Neuron (in vitro differentiated cells): ENCODE results near the gene CEP131.

ENCODE experiments used
- H2AFZ ChIP-seq: one replicate; pipeline ENCODE4 v1.6.1; 2013; ENCODE audit warnings: low read depth, mild to moderate bottlenecking, inconsistent platforms, low read length, moderate library complexity
- H3K27me3 ChIP-seq: one replicate; pipeline ENCODE4 v1.6.1; 2013; ENCODE audit warnings: low read length; ENCODE audit not compliant: insufficient read depth
- H3K36me3 ChIP-seq: one replicate; pipeline ENCODE4 v1.6.1; 2013; ENCODE audit warnings: low read length; ENCODE audit not compliant: insufficient read depth
- H3K4me1 ChIP-seq: one replicate; pipeline ENCODE4 v1.6.1; 2013; ENCODE audit warnings: low read length; ENCODE audit not compliant: insufficient read depth
- H3K4me3 ChIP-seq: 2 replicates; pipeline ENCODE4 v1.5.1; 2013; ENCODE audit warnings: mild to moderate bottlenecking, low read length, moderate library complexity
- H3K9me3 ChIP-seq: one replicate; pipeline ENCODE4 v1.6.1; 2013; ENCODE audit warnings: low read length

CEP131 gene

DNA sequence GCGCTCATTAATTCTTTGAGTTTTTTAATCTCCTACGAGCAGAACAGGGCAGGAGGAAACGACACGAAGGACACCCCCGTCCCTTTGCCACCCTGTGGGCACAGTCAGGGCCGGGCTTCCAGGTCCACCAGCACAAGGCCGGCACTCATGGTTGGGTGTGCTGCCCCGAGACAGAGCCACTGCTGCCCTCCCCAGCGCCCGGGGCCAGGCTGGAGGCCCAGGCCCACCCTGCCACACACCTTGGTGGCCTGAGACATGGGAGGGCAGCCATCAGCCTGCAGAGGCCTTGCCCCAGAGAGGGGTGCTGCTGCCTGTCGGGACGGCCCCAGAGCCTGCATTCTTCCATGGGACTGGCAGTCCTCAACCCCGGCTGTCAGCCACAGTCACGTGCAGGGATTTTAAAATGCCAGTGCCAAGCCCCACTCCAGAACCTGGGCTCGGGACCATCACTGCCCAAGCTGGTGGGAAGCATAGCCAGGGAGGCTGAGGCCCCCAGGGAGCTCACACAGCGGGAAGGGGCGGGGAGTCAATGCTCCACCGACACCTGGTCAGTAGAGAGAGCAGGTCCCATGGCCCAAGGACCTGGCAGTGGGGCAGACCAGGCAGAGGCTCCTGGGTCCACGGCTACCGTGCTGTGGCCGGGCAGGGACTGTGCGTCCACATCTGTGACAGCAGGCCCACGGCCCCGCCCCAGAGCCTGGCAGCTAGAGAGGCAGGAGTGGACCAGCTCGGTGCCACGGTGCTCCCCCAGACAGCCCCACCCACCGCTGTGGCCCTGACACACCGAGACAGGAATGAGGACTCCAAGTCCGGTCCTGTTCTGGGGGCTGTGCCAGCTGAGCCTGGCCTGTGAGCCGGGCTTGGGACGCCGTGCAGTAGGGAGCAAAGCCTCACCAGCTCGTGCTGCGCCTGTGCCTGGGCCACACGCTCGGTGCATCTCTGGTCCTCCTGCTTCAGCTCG, 27.5 kb downstream of the CEP131 start:
- no peak overlapping the region for H2AFZ ChIP-seq
- H3K4me3 ChIP-seq = no peak overlapping the region
- no peaks in the 10 kb centered on the region for H3K27me3 ChIP-seq
- H3K36me3 ChIP-seq = peaks cover 83% of the 10 kb centered on the region
- H3K4me1 ChIP-seq = no peaks in the 10 kb centered on the region
- no peaks in the 10 kb centered on the region for H3K9me3 ChIP-seq

DNA sequence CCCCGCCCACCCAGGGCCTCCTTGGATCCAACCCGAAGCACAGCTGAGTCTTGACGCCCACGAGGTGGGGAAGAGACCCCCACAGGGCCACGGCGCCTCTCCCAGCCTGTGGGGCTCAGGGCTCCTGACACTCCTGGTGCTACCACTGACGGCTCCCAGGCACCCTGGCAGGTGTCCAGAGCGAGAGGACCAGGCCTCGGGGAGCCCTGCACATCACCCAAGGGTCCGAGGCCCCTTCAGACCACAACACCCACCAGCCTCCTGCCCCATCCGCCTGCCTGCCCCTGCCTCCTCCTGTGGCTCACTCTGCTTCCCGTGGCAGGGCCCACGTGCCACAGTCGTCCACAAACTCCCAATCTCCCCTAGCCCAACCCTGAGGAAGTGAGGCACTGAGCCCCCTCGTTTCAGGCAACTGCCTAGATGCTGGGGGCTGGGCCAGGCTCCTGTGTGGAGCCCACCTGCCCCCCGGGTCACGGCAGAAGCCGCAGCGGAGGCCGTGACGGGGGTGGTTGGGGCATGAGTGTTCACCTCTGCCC, 28.5 kb downstream of the CEP131 start:
- Histone ChIP-seq H3K9me3 (no peaks in the 10 kb centered on the region), H3K4me1 (no peaks in the 10 kb centered on the region), H2AFZ (no peak overlapping the region), H3K27me3 (no peaks in the 10 kb centered on the region), H3K4me3 (no peak overlapping the region), H3K36me3 (peaks cover 83% of the 10 kb centered on the region)

DNA sequence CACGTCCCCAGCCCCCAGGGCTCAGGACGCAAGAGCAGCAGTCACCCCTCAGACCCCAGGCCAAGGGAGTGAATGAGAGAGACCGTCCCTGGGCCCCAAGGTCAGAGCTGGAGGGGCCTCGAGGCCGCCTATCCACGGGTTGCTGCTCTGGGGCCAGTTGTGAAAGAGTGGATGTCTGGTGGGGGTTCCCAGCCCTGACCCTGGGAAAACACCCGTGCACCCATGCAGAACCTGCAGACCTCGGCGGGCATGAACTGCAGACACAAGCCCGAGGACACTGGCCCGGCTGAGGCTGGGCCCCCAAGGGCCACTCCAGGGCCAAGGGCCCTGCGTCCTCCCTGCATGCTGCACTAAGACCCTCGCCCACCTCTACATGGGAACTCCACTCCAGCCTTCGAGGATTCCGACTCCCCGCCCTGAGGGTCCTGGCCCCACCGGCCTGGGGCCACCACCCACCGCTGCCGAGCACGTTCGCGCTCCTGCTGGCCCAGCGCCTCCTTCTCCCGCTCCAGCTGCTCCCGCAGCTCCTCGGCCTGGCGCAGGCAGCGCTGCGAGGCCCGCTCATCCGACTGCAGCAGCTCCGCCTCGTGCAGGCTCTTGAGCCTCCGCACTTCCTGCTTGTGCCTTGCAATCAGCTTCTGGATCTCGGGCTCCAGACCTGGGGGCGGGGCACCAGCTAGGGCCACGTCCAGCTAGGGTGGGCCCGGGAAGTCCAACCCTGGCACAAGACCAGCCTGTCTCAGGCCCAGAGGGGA, 29.1 kb downstream of the CEP131 start:
- H3K4me3 ChIP-seq = no peak overlapping the region
- H3K27me3 ChIP-seq = no peaks in the 10 kb centered on the region
- no peaks in the 10 kb centered on the region for H3K9me3 ChIP-seq
- no peak overlapping the region for H2AFZ ChIP-seq
- H3K4me1 ChIP-seq = no peaks in the 10 kb centered on the region
- peaks cover 83% of the 10 kb centered on the region for H3K36me3 ChIP-seq

DNA sequence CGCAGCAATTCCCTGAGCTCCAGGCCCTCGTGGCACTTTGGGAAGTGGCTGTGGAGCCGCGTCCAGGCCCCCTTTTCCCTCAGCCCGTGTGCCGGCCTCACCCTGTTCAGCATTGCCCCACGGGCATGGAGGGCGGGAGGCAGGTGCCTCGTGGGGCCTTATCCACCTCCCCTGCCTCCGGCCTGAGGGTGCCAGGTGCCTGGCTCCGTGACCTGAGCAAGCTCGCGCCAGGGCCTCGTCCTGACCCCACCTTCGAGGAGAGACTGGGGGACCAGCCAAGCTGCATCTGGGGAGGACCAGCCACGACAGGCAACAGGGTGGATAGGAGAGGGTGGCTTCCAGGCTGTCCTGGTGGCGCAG, 29.7 kb downstream of the CEP131 start:
- H3K4me1 ChIP-seq = no peaks in the 10 kb centered on the region
- H3K27me3 ChIP-seq = no peaks in the 10 kb centered on the region
- H3K36me3 ChIP-seq = peaks cover 84% of the 10 kb centered on the region
- H3K9me3 ChIP-seq = no peaks in the 10 kb centered on the region
- no peak overlapping the region for H2AFZ ChIP-seq
- H3K4me3 ChIP-seq = no peak overlapping the region

DNA sequence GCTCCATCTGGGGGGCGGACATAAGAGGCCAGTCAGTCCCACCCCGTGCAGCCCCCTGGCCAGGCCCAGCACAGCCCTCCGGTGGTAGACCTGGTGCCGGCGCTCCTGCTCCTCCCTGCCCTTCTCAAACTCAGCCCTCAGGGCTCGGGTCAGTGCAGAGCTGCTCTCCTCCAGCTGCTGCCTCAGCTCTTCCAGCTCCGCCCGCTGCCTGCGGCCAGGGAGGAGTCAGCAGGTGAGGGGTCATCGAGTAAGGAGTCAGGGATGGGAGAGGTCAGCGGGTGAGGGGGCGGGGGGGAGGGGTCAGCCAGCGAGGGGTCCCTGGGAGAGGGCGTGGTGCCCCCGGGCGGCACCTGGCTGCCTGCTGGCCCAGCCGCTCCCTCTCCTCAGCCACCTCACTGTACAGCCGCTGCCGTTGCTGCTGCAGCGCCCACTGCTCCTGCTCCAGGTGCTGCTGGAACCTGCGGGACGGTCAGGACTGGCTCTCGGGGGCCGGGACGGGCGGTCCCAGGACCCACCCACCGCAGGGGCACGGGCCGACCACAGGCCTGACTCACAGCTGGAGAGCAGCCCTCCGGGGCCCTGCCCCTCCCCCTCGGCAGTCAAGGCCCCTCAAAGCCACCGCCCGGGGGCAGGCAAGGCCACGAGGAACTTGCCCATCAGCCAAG, 30.2 kb downstream of the CEP131 start:
- Histone ChIP-seq H3K4me3 (no peak overlapping the region), H3K36me3 (peaks cover 79% of the 10 kb centered on the region), H3K9me3 (no peaks in the 10 kb centered on the region), H3K27me3 (no peaks in the 10 kb centered on the region), H3K4me1 (no peaks in the 10 kb centered on the region), H2AFZ (no peak overlapping the region)

DNA sequence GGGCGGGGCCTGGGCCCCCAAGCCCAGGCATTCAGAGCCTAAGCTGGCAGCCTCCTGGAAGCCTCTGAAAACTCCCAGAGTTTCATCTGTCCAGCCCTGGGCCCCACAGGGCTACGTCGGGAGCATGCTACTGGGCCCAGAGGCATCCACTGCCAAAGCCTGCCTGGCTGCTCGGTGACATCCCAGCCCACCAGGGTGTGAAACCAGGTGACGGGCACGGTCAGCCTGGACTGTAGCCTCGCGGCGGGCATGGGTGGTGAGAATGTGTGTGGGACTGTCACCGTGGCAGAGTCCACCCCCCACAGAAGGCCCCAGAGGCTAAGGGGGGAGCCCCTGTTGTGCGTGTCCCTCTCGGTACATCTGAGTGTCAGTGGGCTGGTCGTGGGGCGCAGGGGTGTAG, 31.1 kb downstream of the CEP131 start:
- Histone ChIP-seq H3K9me3 (no peaks in the 10 kb centered on the region), H3K4me1 (no peaks in the 10 kb centered on the region), H3K4me3 (no peak overlapping the region), H2AFZ (no peak overlapping the region), H3K36me3 (peaks cover 70% of the 10 kb centered on the region), H3K27me3 (no peaks in the 10 kb centered on the region)

DNA sequence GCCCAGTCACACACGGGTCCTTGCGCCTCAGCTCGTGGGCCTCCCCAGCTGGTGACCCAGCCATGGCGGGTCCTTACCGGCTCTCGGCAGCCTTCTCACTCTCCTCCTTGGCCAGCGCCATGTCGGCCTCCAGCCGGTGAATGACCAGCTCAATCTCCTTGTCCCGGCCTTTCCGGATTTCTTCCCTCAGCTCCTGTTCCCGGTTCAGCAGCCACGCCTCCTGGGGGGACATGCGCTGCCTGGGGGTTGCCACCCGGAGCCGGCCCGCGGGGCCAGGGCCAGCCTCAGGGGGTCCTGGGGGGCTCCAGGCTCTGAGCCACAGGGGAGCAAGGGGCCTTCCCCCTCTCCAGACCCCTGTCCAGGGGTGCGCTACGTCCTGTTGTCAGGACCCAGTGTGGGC, 31.6 kb downstream of the CEP131 start:
- no peaks in the 10 kb centered on the region for H3K9me3 ChIP-seq
- no peaks in the 10 kb centered on the region for H3K27me3 ChIP-seq
- no peak overlapping the region for H2AFZ ChIP-seq
- peaks cover 65% of the 10 kb centered on the region for H3K36me3 ChIP-seq
- no peak overlapping the region for H3K4me3 ChIP-seq
- H3K4me1 ChIP-seq = no peaks in the 10 kb centered on the region

DNA sequence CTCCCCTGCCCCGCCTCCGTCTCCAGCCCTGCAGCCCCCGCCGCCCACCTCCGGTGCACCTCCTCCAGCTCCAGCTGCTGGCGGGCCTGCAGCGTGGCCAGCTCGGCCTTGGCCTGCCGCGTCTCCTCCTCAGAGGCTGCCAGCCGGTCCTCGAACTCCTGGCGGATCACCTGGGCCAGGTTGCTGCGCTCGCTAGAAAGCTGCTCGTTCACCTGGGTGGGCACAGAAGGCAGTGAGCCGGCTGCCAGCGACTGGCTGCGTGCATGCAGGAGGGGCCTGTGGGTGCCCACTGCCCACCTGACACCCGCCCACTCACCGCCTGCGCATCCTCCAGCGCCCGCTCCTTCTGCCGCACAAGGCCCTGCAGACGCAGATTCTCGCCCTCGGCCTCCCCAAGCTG, 32.2 kb downstream of the CEP131 start:
- peaks cover 60% of the 10 kb centered on the region for H3K36me3 ChIP-seq
- no peaks in the 10 kb centered on the region for H3K9me3 ChIP-seq
- H2AFZ ChIP-seq = no peak overlapping the region
- H3K27me3 ChIP-seq = no peaks in the 10 kb centered on the region
- no peak overlapping the region for H3K4me3 ChIP-seq
- H3K4me1 ChIP-seq = no peaks in the 10 kb centered on the region

DNA sequence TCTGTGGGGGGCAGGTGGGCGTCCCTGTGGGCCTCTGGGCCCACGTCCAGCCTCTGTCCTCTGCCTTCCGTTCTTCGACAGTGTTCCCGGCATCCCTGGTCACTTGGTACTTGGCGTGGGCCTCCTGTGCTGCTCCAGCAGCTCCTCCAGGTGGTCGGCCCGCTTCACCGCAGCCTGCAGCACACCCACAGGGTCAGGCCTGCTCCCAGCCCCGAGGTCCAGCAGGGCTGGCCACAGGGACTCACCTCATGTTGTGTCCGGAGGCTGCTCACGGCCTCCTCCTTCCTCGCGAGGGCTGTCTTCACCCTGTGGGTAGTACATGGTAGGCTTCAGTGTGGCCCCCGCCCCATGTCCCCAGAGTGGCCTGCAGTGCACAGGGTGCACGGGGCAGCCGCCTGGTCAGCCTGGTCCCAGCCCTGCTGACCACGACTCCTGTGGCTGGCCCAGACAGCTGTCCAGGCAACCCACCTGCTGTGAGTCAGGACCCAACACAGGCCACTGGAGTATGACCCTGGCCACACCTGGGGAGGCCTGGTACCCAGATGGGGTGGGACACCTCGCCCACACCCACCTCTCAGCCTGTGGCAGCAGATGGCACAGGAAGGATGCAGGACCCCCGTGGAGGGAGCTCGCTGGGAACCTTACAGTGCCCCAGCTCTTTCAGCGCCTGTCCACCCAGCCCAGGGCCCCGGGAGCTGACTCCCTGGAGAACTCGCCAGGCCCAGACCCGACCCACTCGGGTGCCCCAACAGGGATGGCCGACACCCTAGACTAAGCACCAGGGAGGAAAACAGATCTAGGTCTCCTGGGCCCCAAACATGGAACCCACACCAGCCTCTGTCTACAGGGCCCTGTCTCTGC, 32.9 kb downstream of the CEP131 start:
- Histone ChIP-seq H2AFZ (no peak overlapping the region), H3K36me3 (peaks cover 53% of the 10 kb centered on the region), H3K27me3 (no peaks in the 10 kb centered on the region), H3K9me3 (no peaks in the 10 kb centered on the region), H3K4me3 (no peak overlapping the region), H3K4me1 (no peaks in the 10 kb centered on the region)

DNA sequence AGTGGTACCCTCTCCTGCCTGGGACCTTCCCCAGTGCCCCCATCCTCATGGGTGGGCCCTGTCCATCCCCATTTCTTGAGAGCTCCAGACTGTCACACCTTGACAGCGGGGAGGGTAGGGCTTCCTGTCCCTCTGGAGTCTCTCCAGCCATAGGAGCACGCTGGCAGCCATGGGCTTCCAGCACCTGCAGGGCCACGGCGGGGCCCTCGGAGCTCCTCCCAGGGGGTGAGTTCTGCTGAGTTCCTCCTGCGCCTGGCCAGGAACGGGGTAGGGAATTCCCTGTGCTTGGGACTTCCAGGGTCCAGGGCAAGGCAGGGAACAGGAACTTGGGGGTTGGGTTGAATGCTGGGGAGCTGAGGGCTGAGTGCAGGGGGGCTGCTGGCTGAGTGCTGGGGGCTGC, 33.7 kb downstream of the CEP131 start:
- Histone ChIP-seq H3K9me3 (no peaks in the 10 kb centered on the region), H2AFZ (no peak overlapping the region), H3K4me3 (no peak overlapping the region), H3K4me1 (peaks cover 5% of the 10 kb centered on the region), H3K36me3 (peaks cover 45% of the 10 kb centered on the region), H3K27me3 (no peaks in the 10 kb centered on the region)

DNA sequence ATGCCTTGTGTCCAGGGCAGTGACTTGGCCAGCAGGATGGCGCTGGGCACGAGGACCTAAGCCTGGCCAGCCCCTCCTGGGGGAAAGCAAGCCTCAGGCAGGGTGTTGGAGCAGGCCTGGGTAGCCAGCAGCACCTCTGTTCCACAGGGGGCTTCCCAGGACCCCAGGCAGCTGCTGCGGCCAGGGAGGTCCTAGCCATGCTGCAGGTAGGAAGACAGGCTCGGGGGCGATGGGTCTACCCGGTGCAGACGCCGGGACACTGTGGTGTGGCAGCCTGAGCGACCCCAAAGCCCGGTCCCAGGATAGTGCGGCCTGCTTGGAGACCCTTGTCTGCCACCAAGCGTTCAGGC, 34.3 kb downstream of the CEP131 start:
- Histone ChIP-seq H3K9me3 (no peaks in the 10 kb centered on the region), H3K4me3 (no peak overlapping the region), H3K27me3 (no peaks in the 10 kb centered on the region), H3K36me3 (peaks cover 40% of the 10 kb centered on the region), H2AFZ (no peak overlapping the region), H3K4me1 (peaks cover 5% of the 10 kb centered on the region)
